DOHH2 (cell line): ENCODE results near the gene PLA2G6.

ENCODE experiments used
- EZH2phosphoT487 ChIP-seq: fragments of 200-600 bp; sonication (generic); IDR thresholded peaks from 2 replicates; pipeline ENCODE4 v1.6.1; 2017; ENCODE audit warnings: borderline replicate concordance, mild to moderate bottlenecking, antibody characterized with exemption, low read length, moderate library complexity, mixed read lengths
- TF ChIP-seq, protein P1 (sequence below): fragments of 200-600 bp; sonication (generic); IDR thresholded peaks from one replicate; pipeline ENCODE4 v1.5.1; 2014; ENCODE audit warnings: antibody characterized with exemption, mild to moderate bottlenecking, low read depth, low read length; ENCODE audit not compliant: poor library complexity, severe bottlenecking

DNA sequence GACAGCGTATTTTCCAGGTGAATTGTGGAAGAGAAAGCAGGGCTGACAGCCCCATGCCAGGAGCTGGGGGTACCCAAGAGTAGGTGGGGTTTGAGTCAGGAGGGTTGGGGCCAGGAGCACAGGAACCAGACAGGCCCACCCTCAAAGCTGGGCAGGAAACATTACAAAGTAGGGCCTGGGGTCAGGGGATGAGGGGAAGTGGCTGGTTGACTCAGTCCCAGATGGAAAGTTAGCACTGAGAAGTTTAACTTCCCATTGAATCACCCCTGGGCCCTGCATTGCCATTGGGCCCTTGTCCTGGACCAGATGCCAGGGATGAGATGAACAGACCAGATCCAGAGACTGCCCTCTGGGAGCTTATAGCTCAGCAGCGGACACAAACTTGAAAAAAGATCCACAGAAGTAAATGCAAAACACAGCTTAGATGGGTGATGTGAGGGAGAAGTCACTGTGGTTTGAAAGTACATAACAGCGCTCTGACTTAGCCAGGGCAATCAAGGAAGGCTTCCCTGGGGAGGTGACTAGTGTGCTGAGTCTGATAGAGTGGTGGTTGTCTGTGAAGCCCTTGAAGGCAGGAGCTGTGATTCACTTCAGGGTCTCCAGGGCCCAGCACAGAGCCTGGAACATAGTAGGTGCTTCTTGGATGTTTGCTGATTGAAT is 22.4 kb upstream of the PLA2G6 start:
- TF ChIP-seq, protein P1, sequence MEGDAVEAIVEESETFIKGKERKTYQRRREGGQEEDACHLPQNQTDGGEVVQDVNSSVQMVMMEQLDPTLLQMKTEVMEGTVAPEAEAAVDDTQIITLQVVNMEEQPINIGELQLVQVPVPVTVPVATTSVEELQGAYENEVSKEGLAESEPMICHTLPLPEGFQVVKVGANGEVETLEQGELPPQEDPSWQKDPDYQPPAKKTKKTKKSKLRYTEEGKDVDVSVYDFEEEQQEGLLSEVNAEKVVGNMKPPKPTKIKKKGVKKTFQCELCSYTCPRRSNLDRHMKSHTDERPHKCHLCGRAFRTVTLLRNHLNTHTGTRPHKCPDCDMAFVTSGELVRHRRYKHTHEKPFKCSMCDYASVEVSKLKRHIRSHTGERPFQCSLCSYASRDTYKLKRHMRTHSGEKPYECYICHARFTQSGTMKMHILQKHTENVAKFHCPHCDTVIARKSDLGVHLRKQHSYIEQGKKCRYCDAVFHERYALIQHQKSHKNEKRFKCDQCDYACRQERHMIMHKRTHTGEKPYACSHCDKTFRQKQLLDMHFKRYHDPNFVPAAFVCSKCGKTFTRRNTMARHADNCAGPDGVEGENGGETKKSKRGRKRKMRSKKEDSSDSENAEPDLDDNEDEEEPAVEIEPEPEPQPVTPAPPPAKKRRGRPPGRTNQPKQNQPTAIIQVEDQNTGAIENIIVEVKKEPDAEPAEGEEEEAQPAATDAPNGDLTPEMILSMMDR: no peak
- no peak for TF ChIP-seq EZH2phosphoT487
